Measurements from ENCODE around the gene NFATC2. TPM values are rescaled to one million over a fixed set of nuclear protein-coding genes. Genes with fewer than 3 reads are reported as not detected.
"Not testable (repeated sequence)": the region's sequence is repeated elsewhere in the genome, so short reads cannot be mapped to it uniquely, and the experiment has no call there.

NFATC2 gene
- polyA plus RNA-seq (2013, experiment 1 of 2; ENCODE audit: insufficient read length) = 0.90 TPM
- 0.84 TPM for polyA plus RNA-seq (2013, experiment 2 of 2; ENCODE audit: insufficient read length)

GRCh38 chr20:51542571-51543421 lies at the start of gene NFATC2:
Gene NFATC2 (minus strand): TSS chr20:51542719. CDS start chr20:51542499, 220 bp downstream.
- DNase-seq = no peak

- no peak for DNase-seq
Observed at GRCh38 chr20:51591871-51592270, 49.4 kb upstream of the NFATC2 start.

DNA sequence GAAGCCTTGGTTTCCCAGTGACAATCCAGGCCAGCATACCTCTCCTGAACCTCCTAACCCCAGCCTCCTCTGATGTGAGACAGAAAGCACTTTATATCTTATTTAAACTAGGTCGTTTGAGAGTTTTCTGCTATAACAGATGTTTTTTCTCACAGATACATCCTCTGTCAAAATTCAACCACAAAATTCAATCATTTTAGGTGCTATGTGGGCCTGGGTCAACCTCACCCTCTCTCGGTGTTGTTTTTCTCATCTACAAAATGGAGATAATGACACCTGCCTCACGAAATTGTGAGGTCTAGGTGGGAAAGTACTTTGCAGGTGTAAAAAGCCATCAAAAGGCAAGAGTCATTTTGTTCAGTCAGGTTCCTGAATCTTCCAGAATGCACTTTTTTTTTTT lies 46.2 kb upstream of the NFATC2 start:
- DNase-seq = no peak

DNA sequence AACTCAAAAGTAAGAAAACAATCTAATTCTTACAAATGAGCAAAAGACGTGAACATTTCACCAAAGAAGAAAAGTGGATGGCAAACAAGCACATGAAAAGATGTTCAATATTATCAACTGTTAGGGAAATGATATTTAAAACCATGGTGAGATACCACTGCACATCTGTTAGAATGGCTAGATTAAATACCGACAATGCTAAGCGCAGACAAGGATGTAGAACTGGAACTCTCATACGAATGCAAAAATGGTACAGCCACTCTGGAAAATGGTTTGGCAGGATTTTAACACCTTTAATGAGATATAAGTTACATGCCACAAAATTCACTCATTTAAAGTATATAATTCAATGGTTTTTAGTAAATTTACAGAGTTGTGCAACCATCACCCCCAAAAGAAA lies 44.6 kb upstream of the NFATC2 start:
- no peak for DNase-seq

DNA sequence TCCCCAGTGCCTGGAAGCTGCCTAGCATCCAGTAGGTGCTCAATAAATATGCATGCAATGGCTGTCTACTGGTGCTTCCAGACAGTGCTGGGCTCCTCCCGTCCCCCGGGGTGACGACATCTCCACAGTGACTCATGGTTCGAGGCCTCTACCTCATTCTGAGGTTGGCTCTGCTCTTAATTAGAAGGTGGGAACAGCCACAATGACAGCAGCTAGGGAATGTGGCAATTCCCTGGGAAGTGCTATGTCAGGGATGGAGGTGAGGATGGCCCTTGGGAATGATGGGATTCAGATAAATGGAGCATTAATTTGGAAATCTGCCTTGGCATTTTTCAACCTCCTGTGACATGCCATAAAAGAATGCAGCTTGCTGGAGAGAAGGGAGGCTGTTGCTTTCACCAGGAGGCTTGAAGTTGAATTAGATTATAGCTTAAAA lies 43.5 kb upstream of the NFATC2 start:
- peak; percentile 99 for DNase-seq

- no peak for DNase-seq
Observed at GRCh38 chr20:51585148-51585547, 42.6 kb upstream of the NFATC2 start.

DNA sequence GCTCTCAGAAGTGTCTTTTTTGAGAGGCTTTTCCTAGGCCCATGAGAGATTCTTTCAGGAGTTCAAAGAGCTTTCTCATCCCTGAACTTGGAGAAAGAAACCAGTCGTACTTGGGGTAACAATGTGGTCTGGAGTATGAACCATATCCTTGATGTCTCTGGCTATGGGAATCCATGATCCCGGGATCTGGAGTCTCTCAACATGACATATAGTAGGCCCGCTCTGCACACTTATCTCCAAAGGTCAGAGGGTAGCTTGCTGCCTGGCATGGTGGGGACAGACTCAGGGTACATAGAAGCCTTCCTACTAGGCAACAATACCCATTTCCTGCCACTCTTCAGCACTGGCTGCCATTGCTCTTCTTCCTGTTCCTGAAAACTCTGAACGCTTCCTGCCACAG lies 42.2 kb upstream of the NFATC2 start:
- no peak for DNase-seq

DNA sequence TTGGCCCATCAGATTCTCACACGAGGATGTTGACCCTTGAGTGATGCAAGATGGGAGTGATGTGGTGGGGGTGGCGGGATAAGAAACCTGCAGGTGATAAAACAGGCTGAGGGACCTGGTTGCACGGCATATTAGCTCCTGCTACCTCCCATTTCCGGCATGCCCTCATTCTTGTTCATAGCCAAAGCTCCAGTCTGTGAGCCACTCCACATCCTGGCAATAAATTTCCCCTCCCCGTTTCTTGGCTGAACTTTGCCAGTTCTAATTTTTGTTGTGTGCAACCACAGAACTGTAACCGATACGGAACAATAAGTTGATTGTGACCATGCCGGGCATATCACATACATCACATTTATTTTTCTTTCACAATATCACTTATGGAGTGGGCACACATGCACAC lies 41.6 kb upstream of the NFATC2 start:
- no peak for DNase-seq

- no peak for DNase-seq
Observed at GRCh38 chr20:51583499-51583898, 41.0 kb upstream of the NFATC2 start.

- no peak for DNase-seq
Observed at GRCh38 chr20:51583073-51583472, 40.6 kb upstream of the NFATC2 start.

DNA sequence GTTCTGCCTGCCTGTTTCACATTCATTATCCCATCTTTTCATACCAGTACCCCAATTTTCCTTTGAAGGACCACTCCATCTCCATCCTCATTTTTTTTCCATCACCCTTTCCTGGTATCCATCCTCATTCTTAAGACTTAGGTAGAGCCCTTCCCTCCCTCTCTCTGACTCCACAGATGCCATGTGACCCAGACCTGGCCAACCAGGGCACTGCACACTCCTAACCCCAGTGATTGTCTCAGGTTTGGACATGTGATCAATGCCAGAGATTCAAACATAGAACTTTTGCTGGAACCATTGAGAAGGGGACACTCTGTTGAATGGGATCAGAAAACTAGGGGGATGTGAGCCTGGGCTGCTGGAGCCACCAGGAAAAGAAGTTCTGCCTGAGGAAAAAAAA lies 39.1 kb upstream of the NFATC2 start:
- no peak for DNase-seq

- DNase-seq = peak; percentile 66
Observed at GRCh38 chr20:51579137-51579536, 36.6 kb upstream of the NFATC2 start.

DNA sequence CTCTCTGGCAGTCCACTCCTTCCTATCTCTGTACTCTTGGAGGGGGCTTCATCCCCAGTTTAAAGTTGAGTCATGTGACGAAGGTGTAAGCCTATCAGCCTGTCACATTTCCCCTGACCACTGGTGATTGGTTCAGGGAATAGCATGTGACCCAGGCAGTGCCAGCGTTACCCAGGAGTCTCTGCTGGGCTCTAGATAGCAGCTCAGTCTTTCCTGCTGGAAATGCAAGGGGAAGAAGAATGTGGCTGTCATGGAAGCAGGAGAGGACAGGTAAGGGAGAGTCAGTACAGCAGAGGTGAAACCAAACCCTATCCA lies 35.6 kb upstream of the NFATC2 start:
- no peak for DNase-seq

- no peak for DNase-seq
Observed at GRCh38 chr20:51577432-51578144, 35.1 kb upstream of the NFATC2 start.

- DNase-seq = no peak
Observed at GRCh38 chr20:51575486-51575885, 33.0 kb upstream of the NFATC2 start.

DNA sequence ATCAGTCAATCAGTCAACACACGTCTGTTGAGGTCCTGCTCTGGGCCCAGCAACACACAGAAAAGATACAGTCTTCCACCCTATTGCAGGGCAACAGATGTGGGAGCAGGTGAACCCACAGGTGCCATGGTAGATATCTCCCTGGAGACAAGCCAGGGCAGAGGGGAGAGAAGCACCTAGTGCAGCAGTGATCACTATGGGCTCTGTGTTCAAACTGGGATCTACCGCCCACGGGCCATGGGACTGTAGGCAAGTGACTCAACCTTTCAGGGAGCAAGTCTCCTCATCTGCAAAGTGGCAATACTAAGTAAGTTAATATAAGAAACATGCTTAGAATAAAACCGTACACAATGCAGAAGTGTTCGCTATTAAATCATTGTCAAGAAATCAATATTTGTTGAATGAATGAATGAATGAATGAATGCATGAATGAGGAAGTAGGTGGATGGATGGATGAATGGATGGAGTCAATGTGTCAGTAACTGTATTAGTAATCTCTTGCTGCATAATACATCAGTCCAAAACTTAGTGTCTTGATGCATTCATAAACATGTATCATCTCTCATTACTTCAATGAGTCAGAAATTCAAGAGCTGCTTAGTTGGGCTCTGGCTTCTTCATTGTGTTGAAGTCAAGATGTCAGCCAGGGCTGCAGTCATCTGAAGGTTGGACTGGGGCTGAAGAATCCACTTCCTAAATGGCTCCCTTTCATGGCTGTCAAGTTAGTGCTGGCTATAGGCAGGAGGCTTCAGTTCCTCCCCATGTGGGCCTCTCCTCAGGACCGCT lies 31.9 kb upstream of the NFATC2 start:
- no peak for DNase-seq

GRCh38 chr20:51573576-51574243 lies 31.2 kb upstream of the NFATC2 start:
- no peak for DNase-seq

- DNase-seq = no peak
Observed at GRCh38 chr20:51571460-51571794, 28.9 kb upstream of the NFATC2 start.

GRCh38 chr20:51570739-51571459 lies 28.4 kb upstream of the NFATC2 start:
- no peak for DNase-seq

GRCh38 chr20:51569815-51570738 lies 27.6 kb upstream of the NFATC2 start:
- no peak for DNase-seq

DNA sequence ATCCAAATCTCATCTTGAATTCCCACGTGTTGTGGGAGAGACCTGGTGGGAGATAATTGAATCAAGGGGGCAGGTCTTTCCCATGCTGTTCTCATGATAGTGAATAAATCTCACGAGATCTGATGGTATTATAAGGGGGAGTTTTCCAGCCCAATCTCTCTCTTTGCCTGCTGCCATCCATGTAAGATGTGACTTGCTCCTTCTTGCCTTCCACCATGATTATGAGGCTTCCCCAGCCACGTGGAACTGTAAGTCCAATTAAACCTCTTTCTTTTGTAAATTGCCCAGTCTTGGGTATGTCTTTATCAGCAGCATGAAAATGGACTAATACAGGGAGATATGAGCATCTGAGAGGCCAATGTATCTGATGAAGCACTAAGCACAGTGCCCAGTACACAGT lies 26.0 kb upstream of the NFATC2 start:
- not testable (repeated sequence) for DNase-seq

Measured in fibroblast of skin of abdomen (primary cell).